PC-9 (cell line): Measurements from ENCODE around the gene ZNF23.

ENCODE experiments used
- CTCF ChIP-seq: fragments of 200-600 bp; sonication (generic); conservative IDR thresholded peaks from 2 replicates; pipeline ENCODE4 v1.6.1; 2017; ENCODE audit warnings: mixed run types, antibody characterized with exemption, mild to moderate bottlenecking, moderate library complexity
- EZH2 ChIP-seq: fragments of 200-600 bp; sonication (generic); IDR thresholded peaks from 2 replicates; pipeline ENCODE4 v1.8.0; 2017; ENCODE audit warnings: antibody characterized with exemption, low read depth

DNA sequence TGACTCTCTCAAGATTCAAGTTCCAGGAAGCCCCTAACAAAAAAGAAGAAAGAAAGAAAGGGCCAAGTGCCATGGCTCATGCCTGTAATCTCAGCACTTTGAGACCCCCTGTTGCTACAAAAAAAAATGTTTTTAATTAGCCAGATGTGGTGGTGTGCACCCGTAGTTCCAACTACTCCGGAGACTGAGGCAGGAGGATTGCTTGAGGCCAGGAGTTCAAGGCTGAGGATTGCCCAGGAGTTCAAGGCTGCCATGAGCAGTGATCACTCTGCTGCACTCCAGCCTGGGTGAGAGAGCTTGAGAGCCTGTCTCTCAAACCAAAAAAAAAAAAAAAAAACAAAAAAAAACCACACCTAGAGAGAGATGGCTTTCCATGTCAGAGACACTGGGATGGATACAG is 39.0 kb downstream of the ZNF23 start:
- TF ChIP-seq CTCF (no peak), EZH2 (no peak)
